ENCODE measurements around the gene CORO2A.

- TF ChIP-seq POLR2A (IDR thresholded peaks at IDR 0.05) (no peak), CTCF (IDR thresholded peaks at IDR 0.05) (no peak)
These were observed 84.5 kb downstream of the CORO2A start for GRCh38 chr9:98107926-98108325.
